A549 (cell line): ENCODE results near the gene ATRAID. TPM values are rescaled to one million over a fixed set of nuclear protein-coding genes. Genes with fewer than 3 reads are reported as not detected.

Experiments used
- ATAC-seq, 2 experiments: fragments of 200-7000 bp in 1 of 2; fragments of >200 bp in 1 of 2; cut with Nextera tagmentation in 1 of 2; cut with Tn5 transposase in 1 of 2; 3 replicates each; pipeline versions ENCODE4 v1.8.0 to v1.9.1; 2018 to 2020; ENCODE audit warnings: mild to moderate bottlenecking in 1 of 2, moderate library complexity in 1 of 2
- CTCF ChIA-PET: fragments of 300-600 bp; sonication (Branson Sonifier 250); formaldehyde crosslinking; extraction: SDS; loops from one replicate; lab custom pipeline; 2021; ENCODE audit warnings: antibody characterized with exemption, inconsistent platforms; lab: Yijun Ruan, JAX
- POLR2A ChIA-PET: fragments of 350-600 bp; formaldehyde crosslinking; extraction: SDS; loops from one replicate; lab custom pipeline; 2021; ENCODE audit warnings: antibody characterized with exemption, inconsistent platforms; lab: Yijun Ruan, JAX
- DNase-seq, 2 experiments: peaks; one replicate each; pipeline versions ENCODE4 v3.0.0 to v3.0.0-alpha.2; 2011 to 2016; ENCODE audit warnings: low read depth in 1 of 2, low spot score in 1 of 2
- FAIRE-seq: peaks from 2 replicates; lab custom pipeline; 2011; peaks lifted over from hg19 to GRCh38; lab: Jason Lieb, UNC
- H3K27ac ChIP-seq, 2 experiments: fragments of >200 bp; sonication (Bioruptor Twin); formaldehyde crosslinking; 3 replicates each; pipeline ENCODE4 v1.5.1; 2016 to 2017
- H3K4me1 ChIP-seq: fragments of >200 bp; sonication (Bioruptor Twin); formaldehyde crosslinking; 3 replicates; pipeline ENCODE4 v1.6.1; 2016
- H3K4me2 ChIP-seq: fragments of >200 bp; sonication (Bioruptor Twin); formaldehyde crosslinking; 3 replicates; pipeline ENCODE4 v1.6.1; 2016
- H3K4me3 ChIP-seq: fragments of >200 bp; sonication (Bioruptor Twin); formaldehyde crosslinking; 3 replicates; pipeline ENCODE4 v1.5.1; 2016
- H3K9me3 ChIP-seq: fragments of >200 bp; sonication (Bioruptor Twin); formaldehyde crosslinking; 3 replicates; pipeline ENCODE4 v1.6.1; 2016
- BHLHE40 ChIP-seq: IDR thresholded peaks from 2 replicates; pipeline ENCODE4 v1.6.1; 2012; ENCODE audit warnings: low read depth, low read length, inconsistent platforms
- CHD4 ChIP-seq: fragments of 200-600 bp; sonication (generic); IDR thresholded peaks from 2 replicates; pipeline ENCODE4 v1.6.1; 2016; ENCODE audit warnings: antibody characterized with exemption, mild to moderate bottlenecking, borderline replicate concordance
- EHF ChIP-seq: fragments of 250-450 bp; sonication (Bioruptor Pico); IDR thresholded peaks from 2 replicates; pipeline ENCODE4 v1.5.0; 2020; ENCODE audit warnings: mild to moderate bottlenecking
- ESRRA ChIP-seq: fragments of 150-350 bp; IDR thresholded peaks from 2 replicates; pipeline ENCODE4 v1.6.1; 2014; ENCODE audit warnings: mild to moderate bottlenecking, low read length, borderline replicate concordance
- FOSL2 ChIP-seq, 2 experiments: fragments of 450-650 bp in 1 of 2; fragments of >200 bp in 1 of 2; sonication (Bioruptor Twin) in 1 of 2; formaldehyde crosslinking; IDR thresholded peaks; 2 replicates each; pipeline versions ENCODE4 v1.5.0 to v1.6.1; 2016 to 2020; ENCODE audit warnings: mild to moderate bottlenecking in 1 of 2, moderate library complexity in 1 of 2
- HDAC2 ChIP-seq: fragments of 200-600 bp; sonication (generic); IDR thresholded peaks from 2 replicates; pipeline ENCODE4 v1.6.1; 2016
- HOXB13 ChIP-seq: fragments of 250-450 bp; sonication (Bioruptor Pico); IDR thresholded peaks from 2 replicates; pipeline ENCODE4 v1.5.0; 2020; ENCODE audit warnings: low read depth, mild to moderate bottlenecking, moderate library complexity
- HOXB5 ChIP-seq: fragments of 250-450 bp; sonication (Bioruptor Pico); IDR thresholded peaks from 2 replicates; pipeline ENCODE4 v1.5.0; 2020; ENCODE audit warnings: mild to moderate bottlenecking, moderate library complexity
- JUN ChIP-seq, 2 experiments: fragments of >200 bp; sonication (Bioruptor Twin); formaldehyde crosslinking; IDR thresholded peaks; 2 replicates in 1 of 2; 3 replicates in 1 of 2; pipeline ENCODE4 v1.6.1; 2016 to 2017
- POLR2A ChIP-seq: IDR thresholded peaks from 2 replicates; pipeline ENCODE4 v1.6.1; 2012; ENCODE audit warnings: mild to moderate bottlenecking, low read length
- RARB ChIP-seq: fragments of 250-450 bp; sonication (Bioruptor Pico); IDR thresholded peaks from 2 replicates; pipeline ENCODE4 v1.8.0; 2021; ENCODE audit warnings: mild to moderate bottlenecking, moderate library complexity
- REST ChIP-seq: fragments of 200-600 bp; sonication (generic); IDR thresholded peaks from 2 replicates; pipeline ENCODE4 v1.6.1; 2016; ENCODE audit warnings: antibody characterized with exemption, mild to moderate bottlenecking, moderate library complexity
- RFX5 ChIP-seq: fragments of 450-650 bp; IDR thresholded peaks from 2 replicates; pipeline ENCODE4 v1.7.1; 2014; ENCODE audit warnings: antibody characterized with exemption, mild to moderate bottlenecking, moderate library complexity
- SMC3 ChIP-seq: fragments of >200 bp; sonication (Bioruptor Twin); formaldehyde crosslinking; IDR thresholded peaks from 3 replicates; pipeline ENCODE4 v1.6.1; 2018; ENCODE audit warnings: inconsistent platforms
- SREBF2 ChIP-seq: fragments of 450-650 bp; IDR thresholded peaks from 2 replicates; pipeline ENCODE4 v1.6.1; 2014; ENCODE audit warnings: mild to moderate bottlenecking, moderate library complexity
- TP53 ChIP-seq: fragments of 250-450 bp; sonication (Bioruptor Pico); IDR thresholded peaks from 2 replicates; pipeline ENCODE4 v1.5.0; 2021; ENCODE audit warnings: mild to moderate bottlenecking, moderate library complexity
- WGBS: methylation state at CpG from one replicate; pipeline ENCODE4 v1.1.6; 2017; ENCODE audit errors: missing lambda C conversion rate; 5-methylcytosine and 5-hydroxymethylcytosine counted together
- polyA plus RNA-seq, 4 experiments: library from polyadenylated mRNA; depleted of rRNA in 3 of 4; stranded (reverse); fragments of >200 nt; fragmentation: RNase III in 1 of 4; extraction: RNeasy Plus Mini Kit Qiagen cat#74134 plus additional on column Dnase treatment in 1 of 4; gene quantifications; 2 replicates in 3 of 4; 3 replicates in 1 of 4; pipeline ENCODE4 v1.2.3, GENCODE V29; 2011 to 2017
- TF ChIP-seq, protein P1 (sequence below): IDR thresholded peaks from 2 replicates; pipeline ENCODE4 v1.6.1; 2012; ENCODE audit warnings: low read depth, borderline replicate concordance

ATRAID gene
- polyA plus RNA-seq, 2 of the 4 experiments (the other 2 are of a cell fraction), result 176 to 346 TPM

- no peak overlapping the region for H3K4me2 ChIP-seq
- CTCF ChIA-PET, result interaction anchor here (0.8 to 4.0 kb wide), 6 partner anchors 16 to 119 kb away, joined by 3 to 12 read pairs (median 6); no protein-coding TSS in a partner anchor
- WGBS, result 90% methylated on average over 4 of the region's 4 CpGs
- POLR2A ChIA-PET, result no interaction called here
- H3K4me3 ChIP-seq, result no peak overlapping the region
- no peak for DNase-seq
- TF ChIP-seq HOXB5 (CRISPR knock-in tag), result no peak
- no peak for TF ChIP-seq JUN (IDR thresholded peaks at IDR 0.05)
- no peak for TF ChIP-seq HDAC2
- TF ChIP-seq ESRRA, result no peak
- TF ChIP-seq, protein P1, sequence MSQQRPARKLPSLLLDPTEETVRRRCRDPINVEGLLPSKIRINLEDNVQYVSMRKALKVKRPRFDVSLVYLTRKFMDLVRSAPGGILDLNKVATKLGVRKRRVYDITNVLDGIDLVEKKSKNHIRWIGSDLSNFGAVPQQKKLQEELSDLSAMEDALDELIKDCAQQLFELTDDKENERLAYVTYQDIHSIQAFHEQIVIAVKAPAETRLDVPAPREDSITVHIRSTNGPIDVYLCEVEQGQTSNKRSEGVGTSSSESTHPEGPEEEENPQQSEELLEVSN, result no peak
- no peak for TF ChIP-seq REST
- no peak for TF ChIP-seq HOXB13 (CRISPR knock-in tag)
- no peak for TF ChIP-seq CHD4
- TF ChIP-seq EHF (CRISPR knock-in tag), result no peak
- no peak overlapping the region for H3K27ac ChIP-seq
- no peaks in the 10 kb centered on the region for H3K9me3 ChIP-seq
- FAIRE-seq, result no peak
- ATAC-seq, result no peak
- H3K4me1 ChIP-seq, result peaks cover 4% of the 10 kb centered on the region; the same call in 2 of the 3 replicates
These were observed 3.3 kb upstream of the ATRAID start for GRCh38 chr2:27208486-27209050.

DNA sequence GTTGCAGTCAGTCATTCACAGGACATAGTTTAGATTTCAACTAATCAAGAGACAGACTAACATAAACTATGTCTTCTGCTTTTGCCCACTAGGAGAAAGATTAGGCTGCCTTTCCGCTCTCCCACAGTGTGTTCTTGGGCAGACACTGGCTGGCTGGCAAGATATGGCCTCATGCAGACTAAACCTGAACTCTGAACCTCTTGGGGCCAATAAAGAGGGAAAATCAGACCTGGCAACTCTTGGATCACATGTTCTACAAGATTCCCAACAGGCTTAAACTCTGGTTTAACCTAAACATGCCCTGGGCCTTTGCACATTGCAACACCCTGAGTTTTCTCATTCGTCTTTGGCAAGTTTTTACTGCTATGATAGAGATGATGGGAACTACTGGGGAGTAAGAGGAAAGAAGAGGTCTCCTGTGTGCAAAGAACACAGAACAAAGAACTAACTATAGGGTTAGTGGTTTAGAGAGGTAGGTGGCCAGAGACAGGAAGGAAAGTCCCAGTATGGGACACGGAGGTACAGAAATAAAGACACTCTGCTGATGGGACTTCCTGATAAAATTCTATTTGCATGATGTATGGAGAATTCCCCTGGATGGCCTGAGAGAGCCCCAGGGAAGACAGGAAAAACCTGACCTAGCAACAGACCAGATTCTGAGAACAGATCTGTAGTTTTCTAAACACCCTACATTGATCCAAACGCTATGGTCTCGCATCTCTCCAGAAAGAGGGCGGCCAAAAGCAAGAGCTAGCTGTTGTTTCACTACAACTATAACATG is 2.0 kb upstream of the ATRAID start:
- Histone ChIP-seq H3K4me1 (peaks cover 10% of the 10 kb centered on the region; the same call in 2 of the 3 replicates), H3K9me3 (no peaks in the 10 kb centered on the region), H3K4me3 (no peak overlapping the region), H3K27ac (no peak overlapping the region), H3K4me2 (no peak overlapping the region)
- POLR2A ChIA-PET, result no interaction called here
- 83% methylated on average over 6 of the region's 6 CpGs for WGBS
- ATAC-seq (no peak), DNase-seq (no peak), FAIRE-seq (no peak)
- CTCF ChIA-PET, result interaction anchor here (0.9 to 4.0 kb wide), 4 partner anchors 17 to 71 kb away, joined by 3 to 12 read pairs (median 5); no protein-coding TSS in a partner anchor
- TF ChIP-seq RFX5 (no peak), SMC3 (no peak), EHF (CRISPR knock-in tag) (no peak), POLR2A (no peak), TP53 (no peak), SREBF2 (no peak)

GRCh38 chr2:27211241-27211942 is 449 bp upstream of the ATRAID start:
- Histone ChIP-seq H3K4me2 (peak overlapping the region; percentile 86), H3K4me1 (peaks cover 10% of the 10 kb centered on the region; the same call in 2 of the 3 replicates), H3K9me3 (no peaks in the 10 kb centered on the region), H3K4me3 (peak overlapping the region; percentile 81), H3K27ac (peak overlapping the region; percentile 93 to 94)
- TF ChIP-seq BHLHE40 (no peak), FOSL2 (IDR thresholded peaks at IDR 0.05) (no peak), FOSL2 (CRISPR knock-in tag; IDR thresholded peaks at IDR 0.05) (no peak), POLR2A (peak; percentile 21), RARB (CRISPR knock-in tag) (no peak)
- CTCF ChIA-PET, result interaction anchor here (0.6 to 2.4 kb wide), 10 partner anchors 20 to 682 kb away, joined by 3 to 9 read pairs (median 4); partner anchors contain the start of gene PREB
- ATAC-seq, result peak; percentile 56 to 63
- no peak for FAIRE-seq
- DNase-seq, result peak in 1 of 2 experiments; percentile 43
- 4% methylated on average over 35 of the region's 48 CpGs for WGBS
- POLR2A ChIA-PET, result interaction anchor here (0.5 to 1.4 kb wide), 13 partner anchors 8 to 1231 kb away, joined by 3 to 6 read pairs (median 3); partner anchors contain the start of genes GTF3C2, PREB and ZNF513
